GM18499 (cell line): Measurements from ENCODE around the gene LILRB3.
"Not testable (repeated sequence)": the region's sequence is repeated elsewhere in the genome, so short reads cannot be mapped to it uniquely, and the experiment has no call there.

Source experiments
- ATAC-seq: cut with Tn5 transposase; IDR thresholded peaks from one replicate; pipeline ENCODE4 v1.9.1; 2021; ENCODE audit warnings: moderate number of reproducible peaks; ENCODE audit not compliant: insufficient read depth, unreplicated experiment

LILRB3 gene

DNA sequence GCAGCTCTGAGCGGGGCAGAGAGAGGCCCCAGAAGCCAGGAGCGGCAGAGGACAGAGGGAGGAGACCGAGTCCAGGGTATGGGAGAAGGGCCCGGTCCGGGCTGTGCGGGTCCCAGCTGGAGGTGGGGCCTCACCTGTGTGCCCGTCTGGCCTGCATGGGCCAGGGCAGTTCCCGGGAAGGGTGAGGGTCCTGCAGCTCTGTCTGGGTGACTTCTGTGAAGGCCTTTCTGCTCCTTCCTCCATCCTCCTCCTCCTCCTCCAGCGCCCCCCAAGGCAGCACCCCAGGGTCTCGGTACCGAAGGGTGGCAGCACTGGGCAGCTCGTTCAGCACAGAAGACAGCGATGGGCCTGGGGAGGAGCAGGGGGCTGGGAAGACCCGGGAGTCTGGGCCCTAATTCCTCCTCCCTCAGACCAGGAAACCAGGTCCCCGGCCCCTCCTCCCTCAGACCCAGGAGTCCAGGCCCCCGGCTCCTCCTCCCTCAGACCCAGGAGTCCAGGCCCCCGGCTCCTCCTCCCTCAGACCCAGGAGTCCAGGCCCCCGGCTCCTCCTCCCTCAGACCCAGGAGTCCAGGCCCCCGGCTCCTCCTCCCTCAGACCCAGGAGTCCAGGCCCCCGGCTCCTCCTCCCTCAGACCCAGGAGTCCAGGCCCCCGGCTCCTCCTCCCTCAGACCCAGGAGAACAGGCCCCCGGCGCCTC, 50.9 kb downstream of the LILRB3 start:
- ATAC-seq, result not testable (repeated sequence)

DNA sequence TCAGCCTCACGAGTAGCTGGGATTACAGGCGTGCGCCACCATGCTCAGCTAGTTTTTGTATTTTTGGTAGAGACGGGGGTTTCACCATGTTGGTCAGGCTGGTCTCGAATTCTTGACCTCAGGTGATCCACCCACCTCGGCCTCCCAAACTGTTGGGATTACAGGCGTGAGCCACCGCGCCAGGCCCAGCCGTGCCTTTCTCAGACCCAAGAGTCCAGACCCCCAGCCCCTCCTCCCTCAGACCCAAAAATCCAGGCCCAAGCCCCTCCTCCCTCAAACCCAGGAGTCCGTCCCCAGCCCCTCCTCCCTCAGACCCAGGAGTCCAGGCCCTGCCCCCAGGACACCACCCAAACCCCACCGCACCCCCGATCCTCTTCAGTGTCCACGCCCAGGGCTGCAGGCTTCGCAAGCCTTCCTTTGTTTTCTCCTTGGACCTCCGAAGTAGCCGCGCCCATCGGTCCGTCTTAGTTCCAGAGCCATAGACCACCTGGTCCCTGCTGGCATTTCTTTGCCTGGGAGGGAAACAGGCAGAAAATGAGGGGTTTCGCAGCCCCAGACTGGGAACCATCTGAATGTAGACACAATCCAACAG, 53.6 kb downstream of the LILRB3 start:
- no peak for ATAC-seq

DNA sequence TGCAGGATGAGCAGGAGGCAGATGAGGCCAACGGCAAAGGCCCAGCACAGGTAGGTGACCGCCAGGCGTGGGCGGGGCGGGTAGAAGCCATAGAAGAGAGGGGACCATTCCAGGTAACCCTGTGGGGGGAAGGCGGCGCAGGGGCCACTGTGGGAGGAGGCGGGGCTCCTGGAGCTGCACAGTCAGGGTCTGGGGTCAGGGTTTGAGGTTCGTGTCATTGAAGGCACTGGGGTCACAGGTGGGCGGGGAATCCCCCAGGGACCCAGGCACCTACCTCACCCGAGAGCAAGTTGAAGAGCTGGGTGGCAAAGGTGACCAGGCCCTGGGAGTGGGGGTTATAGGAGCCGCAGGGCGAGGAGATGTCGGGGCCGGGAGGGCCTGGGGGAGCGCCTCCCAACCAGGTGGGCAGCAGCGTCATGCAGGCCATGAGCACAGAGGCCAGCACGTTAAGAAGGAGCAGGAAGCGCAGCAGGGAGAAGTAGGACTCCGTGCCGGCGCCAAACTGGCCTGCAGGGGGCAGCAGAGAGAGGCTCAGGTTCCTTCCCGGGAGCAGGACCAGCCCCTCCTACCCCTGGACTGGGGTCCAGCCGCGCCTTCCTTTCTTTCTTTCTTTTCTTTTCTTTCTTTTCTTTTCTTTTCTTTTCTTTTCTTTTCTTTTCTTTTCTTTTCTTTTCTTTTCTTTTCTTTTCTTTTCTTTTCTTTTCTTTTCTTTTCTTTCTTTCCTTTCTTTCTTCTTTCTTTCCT, 54.5 kb downstream of the LILRB3 start:
- ATAC-seq, result no peak
